GM19099 (cell line): ENCODE results near the gene PPP2CA.

ENCODE experiments used
- POLR2A ChIP-seq: IDR thresholded peaks from 3 replicates; pipeline ENCODE4 v1.6.1; 2011; ENCODE audit warnings: low read depth; ENCODE audit not compliant: insufficient read length; ENCODE audit errors: extremely low read depth

Gene PPP2CA

GRCh38 chr5:134247428-134248224 lies 21.8 kb upstream of the PPP2CA start:
- TF ChIP-seq POLR2A: no peak

DNA sequence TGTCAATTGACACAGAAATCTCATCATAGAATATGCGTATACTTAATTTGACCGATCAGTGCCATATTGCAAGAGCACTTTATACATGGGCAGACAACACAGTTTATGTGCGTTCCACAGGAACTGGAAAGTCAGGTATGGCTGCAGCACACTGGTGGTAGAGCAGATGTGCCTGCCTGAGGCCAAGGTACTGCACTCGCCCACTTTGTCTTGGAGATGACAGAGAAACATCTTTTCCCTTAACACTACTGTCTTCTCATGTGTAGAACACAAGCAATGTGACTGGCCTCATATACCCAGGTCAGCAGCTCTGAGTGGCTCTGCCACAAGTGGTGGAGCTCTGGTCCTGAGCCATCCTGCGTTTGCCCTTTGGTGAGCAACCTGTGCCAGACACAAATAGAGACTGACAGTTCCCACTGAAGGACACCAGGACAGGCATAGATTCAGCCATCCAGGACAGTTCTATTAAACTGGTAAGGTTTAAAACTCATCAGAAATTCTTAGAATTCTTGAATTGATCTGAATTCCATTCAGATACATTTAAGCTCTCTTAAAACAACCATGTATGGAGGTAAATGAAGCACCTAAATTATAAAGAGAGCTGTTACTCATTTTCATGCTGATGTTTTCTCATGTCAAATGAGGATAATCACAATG lies 21.0 kb upstream of the PPP2CA start:
- no peak for TF ChIP-seq POLR2A

- TF ChIP-seq POLR2A: no peak
These were observed 19.8 kb upstream of the PPP2CA start for GRCh38 chr5:134245692-134246091.

DNA sequence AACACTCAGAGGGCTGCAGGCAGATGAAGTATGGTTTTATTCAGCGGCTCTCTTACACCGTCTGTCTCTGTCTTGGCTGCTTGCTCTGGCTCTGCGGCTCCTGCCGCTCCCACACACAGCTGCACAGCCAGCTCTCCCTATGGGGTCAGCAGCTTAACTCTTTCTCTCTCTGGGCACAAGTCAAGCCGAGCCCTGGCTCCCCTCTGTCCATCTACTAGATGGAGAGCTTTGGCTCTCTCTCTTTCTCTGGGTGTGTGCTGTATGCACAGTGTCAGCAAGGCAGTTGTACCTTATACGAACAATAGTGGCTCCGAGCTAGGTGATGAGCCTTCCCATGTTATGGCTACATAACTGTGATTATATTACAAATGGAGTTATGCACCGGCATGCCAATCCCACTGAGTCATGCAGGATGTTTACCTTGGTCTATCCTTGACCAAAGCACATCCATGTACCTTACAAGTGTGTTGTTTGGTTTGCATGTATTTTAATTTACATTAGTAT lies 19.3 kb upstream of the PPP2CA start:
- no peak for TF ChIP-seq POLR2A

DNA sequence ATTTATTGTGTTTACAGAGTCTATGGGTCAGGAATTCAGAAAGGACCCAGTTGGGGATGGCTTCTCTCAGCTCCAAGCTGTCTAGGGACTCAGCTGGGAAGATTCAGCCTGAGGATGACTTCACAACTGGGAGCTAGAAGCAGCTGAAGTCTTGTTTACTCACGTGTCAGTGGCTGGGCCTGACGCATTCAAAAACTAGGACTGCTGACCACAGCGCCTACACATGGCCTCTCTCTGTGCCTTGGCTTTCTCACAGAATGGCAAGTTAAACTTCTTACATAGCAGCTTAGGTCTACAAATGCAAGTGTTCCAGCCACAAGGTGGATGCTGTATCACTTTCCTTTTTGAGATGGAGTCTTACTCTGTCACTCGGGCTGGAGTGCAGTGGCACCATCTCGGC lies 16.3 kb upstream of the PPP2CA start:
- TF ChIP-seq POLR2A: no peak

DNA sequence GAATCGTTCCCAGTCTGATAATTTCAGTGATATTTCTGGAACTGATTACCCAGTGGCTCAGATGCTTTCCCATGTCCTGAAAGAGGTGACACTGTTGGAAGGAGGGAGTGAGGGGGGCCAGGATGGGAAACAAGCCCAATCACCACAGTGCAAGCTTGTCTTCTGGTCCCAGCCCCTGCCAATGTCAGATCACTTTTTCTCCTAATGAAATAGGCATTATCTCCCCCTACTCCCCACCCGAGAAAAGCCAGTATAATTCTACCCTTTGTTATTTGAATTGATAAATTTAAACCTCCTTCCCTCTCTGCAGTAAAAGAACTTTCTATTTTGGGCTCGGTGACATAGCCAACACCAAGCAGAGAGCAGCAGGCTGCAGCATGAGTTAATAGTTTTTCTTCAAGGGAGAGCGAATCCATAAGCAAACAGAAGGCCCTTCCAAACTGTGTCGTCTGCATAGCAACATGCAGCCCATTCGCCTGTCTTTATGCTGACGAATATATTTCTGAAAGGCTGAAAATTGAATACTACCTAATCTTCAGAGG lies 14.6 kb upstream of the PPP2CA start:
- TF ChIP-seq POLR2A: no peak

- no peak for TF ChIP-seq POLR2A
These were observed 10.9 kb upstream of the PPP2CA start for GRCh38 chr5:134236820-134237219.

DNA sequence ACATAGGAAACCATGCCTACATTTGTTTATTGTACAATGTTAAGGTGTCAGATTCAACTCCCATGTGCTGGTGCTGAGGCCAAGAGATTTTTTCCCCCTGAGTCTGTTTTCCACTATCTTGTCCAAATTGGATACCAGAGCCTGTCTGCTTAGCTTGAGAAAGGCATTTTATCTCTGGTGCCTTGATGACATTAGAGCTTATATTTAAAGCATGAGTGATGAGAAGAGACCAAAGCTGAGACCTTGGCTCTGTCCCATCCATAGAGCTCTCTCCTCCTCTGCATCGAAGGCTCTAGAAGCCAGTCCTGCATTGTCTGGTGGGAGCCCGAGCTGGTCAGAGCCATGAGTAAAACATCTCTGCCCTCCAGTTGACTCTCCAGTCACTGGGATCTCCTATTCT lies 10.4 kb upstream of the PPP2CA start:
- no peak for TF ChIP-seq POLR2A

GRCh38 chr5:134228624-134229023 lies 2.8 kb upstream of the PPP2CA start:
- no peak for TF ChIP-seq POLR2A

DNA sequence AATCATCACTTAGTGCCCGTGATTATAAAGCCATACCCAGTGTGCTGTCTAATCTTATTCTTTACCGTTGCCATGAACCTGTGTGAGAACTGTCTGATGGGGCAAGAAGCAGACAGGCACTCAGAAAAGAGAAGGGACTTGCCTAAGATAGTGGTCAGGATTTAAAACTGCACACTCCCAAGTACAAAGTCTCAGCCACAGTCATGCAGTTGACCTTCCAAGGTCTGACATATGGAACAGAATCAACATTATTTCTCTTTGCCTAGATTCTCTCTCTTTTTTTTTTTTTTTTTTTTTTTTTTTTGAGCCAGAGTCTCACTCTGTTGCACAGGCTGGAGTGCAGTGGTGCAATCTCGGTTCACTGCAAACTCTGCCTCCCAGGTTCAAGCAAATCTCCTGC lies 1.9 kb upstream of the PPP2CA start:
- TF ChIP-seq POLR2A: no peak

GRCh38 chr5:134227259-134227658 lies 1.4 kb upstream of the PPP2CA start:
- no peak for TF ChIP-seq POLR2A

DNA sequence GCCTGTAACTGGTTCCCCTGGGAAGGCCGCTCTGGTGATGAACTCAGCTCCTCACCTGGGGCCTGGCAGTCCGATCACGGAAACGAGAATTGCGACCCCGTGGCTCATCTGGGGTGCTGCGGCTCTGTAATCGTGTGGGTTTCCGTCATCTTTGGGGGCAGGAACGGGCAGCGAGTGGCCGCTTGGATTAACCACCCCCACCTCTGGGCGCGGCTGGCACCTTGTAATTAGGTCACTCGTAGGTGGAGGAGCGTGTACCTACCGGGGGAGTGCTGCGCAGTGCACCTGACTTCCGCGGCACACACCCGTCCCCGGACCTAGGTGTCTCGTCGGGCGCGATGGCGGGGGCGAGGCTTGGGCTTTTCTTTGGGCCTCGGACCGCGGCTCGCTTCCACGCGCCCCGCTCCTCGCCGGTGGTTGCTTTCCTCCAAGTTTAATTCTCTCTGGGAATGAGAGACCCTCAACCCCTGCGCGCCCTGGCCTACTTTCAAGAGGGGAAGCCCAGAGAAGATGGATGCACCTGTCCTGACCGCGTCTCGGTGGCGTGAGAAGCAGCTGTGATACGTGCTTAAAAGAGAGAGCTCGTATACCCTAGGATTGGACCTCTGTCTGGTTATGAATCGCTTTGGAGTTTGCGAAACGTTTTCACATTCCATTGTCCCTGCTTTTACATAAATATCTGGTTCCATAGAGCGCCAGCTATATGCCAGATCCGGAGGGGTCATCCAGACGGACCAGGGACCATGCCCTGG lies 744 bp upstream of the PPP2CA start:
- peak; percentile 70 for TF ChIP-seq POLR2A

- TF ChIP-seq POLR2A: no peak
These were observed 739 bp downstream of the PPP2CA start for GRCh38 chr5:134224888-134225779.
